Mesenchymal stem cell (in vitro differentiated cells and primary cell): Measurements from ENCODE around the gene SLC31A1.

Experiments
- DNase-seq: peaks from one replicate; pipeline ENCODE4 v3.0.0-alpha.2; 2013
- H2AFZ ChIP-seq: one replicate; pipeline ENCODE4 v1.6.1; 2013; ENCODE audit warnings: low read depth, mild to moderate bottlenecking, control low read depth, inconsistent platforms, low read length, moderate library complexity
- H2AK5ac ChIP-seq: 2 replicates; pipeline ENCODE4 v1.6.1; 2013; ENCODE audit warnings: low read length, moderate library complexity, mild to moderate bottlenecking, inconsistent platforms; ENCODE audit not compliant: severe bottlenecking
- H2BK120ac ChIP-seq: one replicate; pipeline ENCODE4 v1.6.1; 2013; ENCODE audit warnings: low read depth, mild to moderate bottlenecking, inconsistent platforms, low read length, moderate library complexity
- H2BK12ac ChIP-seq, 2 experiments: one replicate each; pipeline ENCODE4 v1.6.1; 2013; ENCODE audit warnings: inconsistent platforms in 2 of 2, low read length in 2 of 2, mild to moderate bottlenecking in 2 of 2, moderate library complexity in 2 of 2, control low read depth in 1 of 2
- H2BK15ac ChIP-seq: one replicate; pipeline ENCODE4 v1.6.1; 2013; ENCODE audit warnings: mild to moderate bottlenecking, low read depth, inconsistent platforms; ENCODE audit not compliant: poor library complexity, severe bottlenecking
- H2BK5ac ChIP-seq: 2 replicates; pipeline ENCODE4 v1.6.1; 2013; ENCODE audit warnings: low read depth, mild to moderate bottlenecking, low read length, control low read depth, inconsistent platforms; ENCODE audit not compliant: poor library complexity, severe bottlenecking
- H3K14ac ChIP-seq, 2 experiments: one replicate each; pipeline ENCODE4 v1.6.1; 2013; ENCODE audit warnings: inconsistent platforms in 2 of 2, low read length in 2 of 2, control low read depth in 1 of 2, mild to moderate bottlenecking in 1 of 2, moderate library complexity in 1 of 2
- H3K18ac ChIP-seq, 2 experiments: one replicate each; pipeline ENCODE4 v1.6.1; 2013; ENCODE audit warnings: inconsistent platforms in 2 of 2, low read length in 2 of 2, control low read depth in 1 of 2, low read depth in 1 of 2, mild to moderate bottlenecking in 1 of 2
- H3K23ac ChIP-seq, 2 experiments: one replicate each; pipeline ENCODE4 v1.6.1; 2013; ENCODE audit warnings: inconsistent platforms in 2 of 2, low read length in 2 of 2, mild to moderate bottlenecking in 2 of 2, moderate library complexity in 2 of 2, control low read depth in 1 of 2
- H3K27ac ChIP-seq: 2 replicates; pipeline ENCODE4 v1.5.1; 2013; ENCODE audit warnings: mild to moderate bottlenecking, moderate library complexity, low read length, control low read depth, inconsistent platforms; ENCODE audit not compliant: poor library complexity, severe bottlenecking
- H3K27me3 ChIP-seq, 2 experiments: 2 replicates each; pipeline versions ENCODE4 v1.6.1 to v1.7.0; 2013; ENCODE audit warnings: low read length in 2 of 2, mild to moderate bottlenecking in 2 of 2, moderate library complexity in 2 of 2, control low read depth in 1 of 2, inconsistent platforms in 1 of 2; ENCODE audit not compliant: control insufficient read depth in 1 of 2, insufficient read depth in 1 of 2
- H3K36me3 ChIP-seq, 2 experiments: 2 replicates each; pipeline versions ENCODE4 v1.6.1 to v1.7.0; 2013; ENCODE audit warnings: low read length in 2 of 2, control low read depth in 1 of 2, inconsistent platforms in 1 of 2, low read depth in 1 of 2, mild to moderate bottlenecking in 1 of 2; ENCODE audit not compliant: insufficient read depth in 2 of 2, control insufficient read depth in 1 of 2
- H3K4ac ChIP-seq, 2 experiments: one replicate each; pipeline ENCODE4 v1.6.1; 2013; ENCODE audit warnings: inconsistent platforms in 2 of 2, low read length in 2 of 2, mild to moderate bottlenecking in 2 of 2, moderate library complexity in 2 of 2, control low read depth in 1 of 2, low read depth in 1 of 2
- H3K4me1 ChIP-seq: 2 replicates; pipeline ENCODE4 v1.6.1; 2013; ENCODE audit warnings: low read depth, low read length, control low read depth; ENCODE audit not compliant: control insufficient read depth, insufficient read depth
- H3K4me2 ChIP-seq: 2 replicates; pipeline ENCODE4 v1.6.1; 2013; ENCODE audit warnings: low read length, mild to moderate bottlenecking, inconsistent platforms; ENCODE audit not compliant: poor library complexity, severe bottlenecking
- H3K4me3 ChIP-seq, 2 experiments: 2 replicates each; pipeline versions ENCODE4 v1.5.1 to v1.7.0; 2013; ENCODE audit warnings: low read length in 2 of 2, mild to moderate bottlenecking in 2 of 2, control low read depth in 1 of 2, low read depth in 1 of 2; ENCODE audit not compliant: insufficient read depth in 1 of 2
- H3K79me1 ChIP-seq: replicated peaks from 2 replicates; pipeline ENCODE4 v1.6.1; 2013; ENCODE audit warnings: mild to moderate bottlenecking, control low read depth, low read length, inconsistent platforms; ENCODE audit not compliant: poor library complexity, severe bottlenecking
- H3K9ac ChIP-seq: 2 replicates; pipeline ENCODE4 v1.7.0; 2013; ENCODE audit warnings: mild to moderate bottlenecking, low read length, moderate library complexity
- H3K9me3 ChIP-seq: 2 replicates; pipeline ENCODE4 v1.7.0; 2013; ENCODE audit warnings: mild to moderate bottlenecking, low read length; ENCODE audit not compliant: control insufficient read depth
- H4K8ac ChIP-seq: one replicate; pipeline ENCODE4 v1.6.1; 2013; ENCODE audit warnings: inconsistent platforms, mild to moderate bottlenecking, low read length, moderate library complexity
- H4K91ac ChIP-seq: one replicate; pipeline ENCODE4 v1.6.1; 2013; ENCODE audit warnings: mild to moderate bottlenecking, low read length, inconsistent platforms
- WGBS: methylation state at CpG from one replicate; pipeline ENCODE4 v1.1.7; 2013; ENCODE audit warnings: mixed read lengths; 5-methylcytosine and 5-hydroxymethylcytosine counted together

Gene SLC31A1

DNA sequence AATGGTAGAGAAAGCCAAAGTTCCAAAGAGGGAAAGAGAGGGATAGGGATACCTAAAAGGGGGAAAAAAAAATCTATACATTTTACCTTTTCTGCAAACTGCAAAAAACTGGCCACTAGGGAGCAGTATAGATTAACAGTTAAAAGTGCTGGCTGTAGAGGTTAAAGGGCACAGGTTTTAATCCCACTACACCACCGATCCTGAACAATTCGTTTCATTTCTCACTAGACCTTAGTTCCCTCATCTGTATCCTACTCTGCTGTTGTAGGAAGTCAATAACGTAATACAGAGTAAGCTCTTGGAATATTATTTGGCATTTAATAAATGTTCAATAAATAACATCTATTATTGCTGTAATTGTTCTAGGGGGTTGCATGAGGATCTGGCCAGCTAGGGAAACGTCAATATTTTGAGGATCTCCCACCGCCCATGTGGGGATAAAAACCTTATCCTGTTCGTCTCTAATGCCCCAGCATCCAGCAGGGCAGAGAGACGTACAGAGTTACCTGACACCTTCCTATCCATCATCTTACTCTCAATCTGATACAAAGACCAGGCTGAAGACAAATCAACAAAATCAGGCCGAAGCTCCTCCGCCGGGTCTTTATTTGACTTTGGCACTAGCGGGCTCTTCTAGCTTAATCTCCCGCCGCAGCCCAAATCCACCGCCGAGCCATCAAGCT lies 53.3 kb downstream of the SLC31A1 start:
- WGBS, result 0% methylated on average over 12 of the region's 15 CpGs
- H4K8ac ChIP-seq, result peak overlapping the region; percentile 76
- no peak overlapping the region for H3K23ac ChIP-seq
- peak overlapping the region; percentile 95 for H3K4me2 ChIP-seq
- H3K9ac ChIP-seq, result peak overlapping the region; percentile 98
- H3K4me3 ChIP-seq, result peak overlapping the region; percentile 65 to 98
- H2BK120ac ChIP-seq, result peak overlapping the region; percentile 23
- DNase-seq, result peak; percentile 80
- no peaks in the 10 kb centered on the region for H3K4me1 ChIP-seq
- H3K4ac ChIP-seq, result peak overlapping the region in 1 of 2 experiments; percentile 6
- H4K91ac ChIP-seq, result no peak overlapping the region
- no peak overlapping the region for H2AK5ac ChIP-seq
- peak overlapping the region; percentile 84 for H3K27ac ChIP-seq
- H3K18ac ChIP-seq, result peak overlapping the region in 1 of 2 experiments; percentile 55
- no peaks in the 10 kb centered on the region for H3K9me3 ChIP-seq
- H3K14ac ChIP-seq, result no peak overlapping the region
- H2BK5ac ChIP-seq, result peak overlapping the region; percentile 34
- H3K27me3 ChIP-seq, result no peaks in the 10 kb centered on the region
- peak overlapping the region; percentile 84 for H2BK15ac ChIP-seq
- peaks cover 26 to 62% of the 10 kb centered on the region in 2 experiments for H3K36me3 ChIP-seq
- no peak overlapping the region for H2AFZ ChIP-seq
- peaks cover 23% of the 10 kb centered on the region for H3K79me1 ChIP-seq
- H2BK12ac ChIP-seq, result peak overlapping the region in 1 of 2 experiments; percentile 31

DNA sequence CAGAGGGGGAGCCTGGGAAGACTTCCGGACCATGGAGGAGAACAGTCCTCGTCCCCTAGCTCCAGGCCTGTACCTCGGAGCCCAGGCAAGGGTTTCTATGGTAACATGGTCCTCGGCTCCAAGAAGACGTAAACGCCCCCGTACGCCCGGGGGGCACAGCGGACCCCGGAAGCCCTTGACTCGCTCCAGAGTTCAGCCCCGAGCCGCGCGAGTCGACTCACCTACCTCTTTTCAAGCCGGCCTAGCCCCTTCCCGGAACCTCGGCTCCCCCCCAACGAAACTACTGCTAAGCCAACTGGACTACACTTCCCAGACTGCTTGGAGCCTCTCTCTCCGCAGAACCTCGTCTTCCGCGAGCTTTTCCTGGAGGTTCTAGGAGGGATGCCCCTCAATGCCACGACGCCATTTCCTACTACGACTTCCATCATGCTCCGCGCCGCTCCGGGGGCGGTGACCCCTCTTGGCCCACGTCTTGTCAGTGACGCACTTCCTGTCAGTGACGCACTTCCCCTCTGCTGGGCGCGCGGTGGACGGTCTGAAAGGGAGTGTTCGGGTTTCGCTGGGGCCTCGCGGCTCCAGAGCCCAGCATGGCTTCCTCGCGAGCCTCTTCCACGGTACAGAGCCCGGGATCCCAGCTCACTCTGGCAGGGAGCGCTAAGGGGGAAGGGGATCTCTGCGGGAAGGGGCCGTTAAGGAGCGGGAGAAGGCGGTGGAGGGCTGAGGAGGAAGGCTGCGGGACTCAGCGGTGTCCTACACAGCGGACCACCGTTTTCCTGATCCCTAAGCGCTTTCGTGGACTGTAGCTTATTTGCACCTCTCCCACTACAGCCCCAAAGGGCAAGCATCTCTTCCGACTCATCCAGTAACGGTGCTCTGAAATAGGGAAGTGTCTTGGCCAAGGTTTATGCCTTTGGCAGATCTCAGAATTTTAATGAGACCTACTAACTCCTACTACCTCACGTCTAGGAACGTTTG lies 54.1 kb downstream of the SLC31A1 start, which contains the start of the genes CDC26 and PRPF4:
Gene CDC26 (minus strand): TSS at position 416 of the 975 bp plus-strand sequence. CDS start 3,065 bp downstream, outside the sequence.
Gene PRPF4 (plus strand): TSS at position 502 of the 975 bp plus-strand sequence. CDS start 86 bp downstream, at position 588.
- Histone ChIP-seq H2BK120ac (peak within 1 kb of the TSS; percentile 23), H2AK5ac (peak within 1 kb of the TSS; percentile 6), H3K9me3 (no peaks in the 10 kb centered on the region), H3K23ac (no peak within 1 kb of the TSS), H3K79me1 (peaks cover 23% of the 10 kb centered on the region), H4K91ac (peak within 1 kb of the TSS; percentile 56), H3K14ac (peak within 1 kb of the TSS in 1 of 2 experiments; percentile 63), H3K4me3 (peak within 1 kb of the TSS; percentile 82 to 98), H3K27ac (peak within 1 kb of the TSS; percentile 84), H2BK5ac (peak within 1 kb of the TSS; percentile 34), H3K4ac (peak within 1 kb of the TSS in 1 of 2 experiments; percentile 22), H3K9ac (peak within 1 kb of the TSS; percentile 98), H3K36me3 (peaks cover 23 to 62% of the 10 kb centered on the region in 2 experiments), H3K18ac (peak within 1 kb of the TSS; percentile 25 to 72), H3K27me3 (no peaks in the 10 kb centered on the region), H3K4me1 (no peaks in the 10 kb centered on the region), H2BK15ac (peak within 1 kb of the TSS; percentile 84), H4K8ac (peak within 1 kb of the TSS; percentile 92), H3K4me2 (peak within 1 kb of the TSS; percentile 95), H2AFZ (peak within 1 kb of the TSS; percentile 51), H2BK12ac (peak within 1 kb of the TSS in 1 of 2 experiments; percentile 31)
- DNase-seq, result peak; percentile 99
- under 1% methylated on average over 52 of the region's 63 CpGs for WGBS

DNA sequence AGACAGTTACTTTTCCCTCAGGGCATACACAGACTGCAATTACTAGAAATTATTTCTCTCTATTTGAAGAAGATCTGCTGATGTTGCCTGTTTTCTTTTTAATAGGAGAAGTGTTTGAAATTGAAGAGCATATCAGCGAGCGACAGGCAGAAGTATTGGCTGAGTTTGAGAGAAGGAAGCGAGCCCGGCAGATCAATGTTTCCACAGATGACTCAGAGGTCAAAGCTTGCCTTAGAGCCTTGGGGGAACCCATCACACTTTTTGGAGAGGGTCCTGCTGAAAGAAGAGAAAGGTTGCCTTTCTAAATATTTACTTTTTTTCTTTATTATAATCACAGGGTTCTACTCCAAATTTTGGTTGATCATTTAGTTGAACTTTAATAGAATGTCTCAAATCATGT lies 57.5 kb downstream of the SLC31A1 start:
- H3K18ac ChIP-seq, result no peak overlapping the region
- no peak overlapping the region for H3K4me2 ChIP-seq
- peak overlapping the region; percentile 3 for H3K9ac ChIP-seq
- no peaks in the 10 kb centered on the region for H3K9me3 ChIP-seq
- H2AFZ ChIP-seq, result no peak overlapping the region
- H3K27ac ChIP-seq, result no peak overlapping the region
- H3K4ac ChIP-seq, result no peak overlapping the region
- no peak overlapping the region for H3K23ac ChIP-seq
- no peak overlapping the region for H2BK15ac ChIP-seq
- WGBS, result 97% methylated on average over 4 of the region's 4 CpGs
- H4K91ac ChIP-seq, result no peak overlapping the region
- H2BK5ac ChIP-seq, result no peak overlapping the region
- no peak overlapping the region for H4K8ac ChIP-seq
- H3K36me3 ChIP-seq, result peaks cover 22 to 65% of the 10 kb centered on the region in 2 experiments
- no peaks in the 10 kb centered on the region for H3K4me1 ChIP-seq
- peaks cover 17% of the 10 kb centered on the region for H3K79me1 ChIP-seq
- DNase-seq, result no peak
- no peak overlapping the region for H2BK120ac ChIP-seq
- H3K4me3 ChIP-seq, result no peak overlapping the region
- H3K27me3 ChIP-seq, result no peaks in the 10 kb centered on the region
- H3K14ac ChIP-seq, result no peak overlapping the region
- no peak overlapping the region for H2AK5ac ChIP-seq
- no peak overlapping the region for H2BK12ac ChIP-seq
